HepG2 (cell line): ENCODE results near the gene CACNA2D1. TPM values are rescaled to one million over a fixed set of nuclear protein-coding genes. Genes with fewer than 3 reads are reported as not detected.

Experiments
- ATAC-seq: fragments of 200-7000 bp; cut with Tn5 transposase; 3 replicates; pipeline ENCODE4 v1.9.1; 2020; ENCODE audit warnings: mild to moderate bottlenecking, moderate library complexity
- BruUV-seq: library from RNA; stranded (reverse); fragments of 400-500 nt; replicated peaks from 2 replicates; lab custom pipeline; 2021; lab: Mats Ljungman, UMichigan
- CTCF ChIA-PET: fragments of 300-600 bp; formaldehyde crosslinking; extraction: SDS; loops from one replicate; lab custom pipeline; 2021; ENCODE audit warnings: low total read pairs, inconsistent platforms, low intra/inter-chr PET ratio; lab: Yijun Ruan, JAX
- POLR2A ChIA-PET: fragments of 350-600 bp; sonication (Branson Sonifier 250); formaldehyde crosslinking; loops from one replicate; lab custom pipeline; 2020; ENCODE audit warnings: antibody characterized with exemption, inconsistent platforms; lab: Yijun Ruan, JAX
- DNase-seq: peaks from one replicate; pipeline ENCODE4 v3.0.0-alpha.2; 2015; ENCODE audit warnings: low spot score
- FAIRE-seq: peaks from 3 replicates; lab custom pipeline; 2011; peaks lifted over from hg19 to GRCh38; lab: Jason Lieb, UNC
- H2AFZ ChIP-seq: one replicate; pipeline ENCODE4 v1.6.1; 2011; ENCODE audit warnings: low read length, inconsistent platforms
- H3K27ac ChIP-seq: fragments of 300-600 bp; 3 replicates; pipeline ENCODE4 v1.8.0; 2011; ENCODE audit warnings: mixed run types, mild to moderate bottlenecking, mixed read lengths, low read length, inconsistent platforms; ENCODE audit not compliant: insufficient read depth; ENCODE audit errors: extremely low read length
- H3K27me3 ChIP-seq, 2 experiments: fragments of 200-600 bp in 1 of 2; 2 replicates in 1 of 2; 3 replicates in 1 of 2; pipeline versions ENCODE4 v1.6.0 to v1.8.0; 2011; ENCODE audit warnings: low read length in 2 of 2, mild to moderate bottlenecking in 2 of 2, moderate library complexity in 2 of 2, inconsistent platforms in 1 of 2; ENCODE audit not compliant: insufficient read depth in 2 of 2, control insufficient read depth in 1 of 2
- H3K36me3 ChIP-seq, 2 experiments: fragments of 200-600 bp in 1 of 2; replicated peaks in 1 of 2; 2 replicates in 1 of 2; 3 replicates in 1 of 2; pipeline versions ENCODE4 v1.5.1 to v1.8.0; 2011; ENCODE audit warnings: low read length in 2 of 2, inconsistent platforms in 1 of 2; ENCODE audit not compliant: insufficient read depth in 2 of 2, control insufficient read depth in 1 of 2
- H3K4me1 ChIP-seq: 2 replicates; pipeline ENCODE4 v1.5.1; 2012; ENCODE audit warnings: low read length, inconsistent platforms; ENCODE audit not compliant: insufficient read depth
- H3K4me2 ChIP-seq: 2 replicates; pipeline ENCODE4 v1.6.0; 2011; ENCODE audit warnings: low read depth, low read length, inconsistent platforms
- H3K4me3 ChIP-seq, 3 experiments: fragments of 200-600 bp in 1 of 3; sonication (generic), shearing (Covaris generic) in 1 of 3; replicated peaks in 1 of 3; 2 replicates each; pipeline ENCODE4 v1.5.1; 2011 to 2016; ENCODE audit warnings: low read length in 3 of 3, inconsistent platforms in 2 of 3, low read depth in 2 of 3, mild to moderate bottlenecking in 2 of 3, control low read depth in 1 of 3, mixed read lengths in 1 of 3; ENCODE audit not compliant: insufficient read depth in 1 of 3
- H3K79me2 ChIP-seq: one replicate; pipeline ENCODE4 v1.6.1; 2011; ENCODE audit warnings: low read length, inconsistent platforms; ENCODE audit not compliant: insufficient read depth
- H3K9ac ChIP-seq: 2 replicates; pipeline ENCODE4 v1.6.0; 2011; ENCODE audit warnings: mild to moderate bottlenecking, low read depth, low read length, inconsistent platforms; ENCODE audit not compliant: insufficient read depth
- H3K9me3 ChIP-seq: 2 replicates; pipeline ENCODE4 v1.5.1; 2012; ENCODE audit warnings: mild to moderate bottlenecking, low read length
- H4K20me1 ChIP-seq: 2 replicates; pipeline ENCODE4 v1.6.0; 2011; ENCODE audit warnings: inconsistent platforms, mild to moderate bottlenecking, low read length, moderate library complexity; ENCODE audit not compliant: insufficient read depth
- IRF1 ChIP-seq: sonication (generic); formaldehyde crosslinking; IDR thresholded peaks from 2 replicates; pipeline ENCODE4 v1.4.0; 2020; ENCODE audit warnings: low read depth, mild to moderate bottlenecking, missing genetic modification reagents
- KLF6 ChIP-seq: IDR thresholded peaks from 2 replicates; pipeline ENCODE4 v1.8.0; 2016; ENCODE audit warnings: missing biosample characterization, missing genetic modification reagents
- REXO4 ChIP-seq: sonication (generic); formaldehyde crosslinking; IDR thresholded peaks from 2 replicates; pipeline ENCODE4 v1.8.0; 2022; ENCODE audit warnings: missing genetic modification reagents, mild to moderate bottlenecking, borderline replicate concordance
- ZFP82 ChIP-seq: sonication (generic); formaldehyde crosslinking; IDR thresholded peaks from 2 replicates; pipeline ENCODE4 v1.5.1; 2020; ENCODE audit warnings: mild to moderate bottlenecking, missing genetic modification reagents, borderline replicate concordance
- ZMAT5 ChIP-seq: sonication (generic); formaldehyde crosslinking; IDR thresholded peaks from 2 replicates; pipeline ENCODE4 v1.5.0; 2020; ENCODE audit warnings: mild to moderate bottlenecking, low read depth, missing genetic modification reagents, borderline replicate concordance
- ZNF138 ChIP-seq: sonication (generic); formaldehyde crosslinking; IDR thresholded peaks from 2 replicates; pipeline ENCODE4 v1.5.0; 2020; ENCODE audit warnings: mild to moderate bottlenecking, low read depth, missing genetic modification reagents
- ZNF142 ChIP-seq: sonication (generic); formaldehyde crosslinking; IDR thresholded peaks from 2 replicates; pipeline ENCODE4 v1.4.0; 2020; ENCODE audit warnings: missing genetic modification reagents
- ZZZ3 ChIP-seq: sonication (generic); formaldehyde crosslinking; IDR thresholded peaks from 2 replicates; pipeline ENCODE4 v1.4.0; 2020; ENCODE audit warnings: missing genetic modification reagents, mild to moderate bottlenecking, borderline replicate concordance
- WGBS: methylation state at CpG from one replicate; pipeline ENCODE4 v1.1.6; 2017; ENCODE audit warnings: low lambda C conversion rate; 5-methylcytosine and 5-hydroxymethylcytosine counted together
- in situ Hi-C: cut with HindIII; loops from 2 replicates; pipeline ENCODE4 v1.10.0; 2017; ENCODE audit warnings: low pct_unique_long_range_greater_than_20kb; ENCODE audit not compliant: extremely low pct_ligation_motif_present
- intact Hi-C: fragments of 100-400 bp; cut with micrococcal nuclease; formaldehyde crosslinking; loops from one replicate; pipeline ENCODE4 v1.10.0; 2022; ENCODE audit not compliant: unreplicated experiment
- polyA plus RNA-seq, 8 experiments: library from polyadenylated mRNA; depleted of rRNA in 3 of 8; stranded (reverse) in 7 of 8; unstranded in 1 of 8; fragments of >200 nt; fragmentation: Illumina TruSeq in 4 of 8; extraction: Trizol in 4 of 8; gene quantifications; 2 replicates each; pipeline versions ENCODE4 v1.2.1 to v1.2.3, GENCODE V29; 2011 to 2016; ENCODE audit warnings: low read depth in 4 of 8, missing spikeins in 1 of 8, mixed read lengths in 1 of 8; ENCODE audit not compliant: insufficient read depth in 1 of 8
- total RNA-seq, 5 experiments: library from RNA; depleted of rRNA; stranded (reverse); fragments of >200 nt; fragmentation: Illumina TruSeq; extraction: Trizol; gene quantifications; 2 replicates each; pipeline ENCODE4 v1.2.3, GENCODE V29; 2016; ENCODE audit warnings: low read depth in 1 of 5

The CACNA2D1 gene
- total and polyA plus RNA-seq, 2 of the 13 experiments (the other 11 are each of a cell fraction or from before 2014, with no cell fraction given), result not detected

GRCh38 chr7:82223580-82223979 is 220.0 kb downstream of the CACNA2D1 start:
- Histone ChIP-seq H3K27ac (no peak overlapping the region), H2AFZ (no peak overlapping the region), H3K4me3 (no peak overlapping the region), H3K36me3 (no peaks in the 10 kb centered on the region), H3K4me1 (no peaks in the 10 kb centered on the region), H3K79me2 (no peaks in the 10 kb centered on the region), H3K9ac (no peak overlapping the region), H3K4me2 (no peak overlapping the region), H3K27me3 (no peaks in the 10 kb centered on the region), H4K20me1 (no peaks in the 10 kb centered on the region), H3K9me3 (no peaks in the 10 kb centered on the region)
- ChIA-PET CTCF (no interaction called here), POLR2A (no interaction called here)
- WGBS, result 6% methylated on average over 3 of the region's 3 CpGs
- in situ Hi-C loops, result no loop called here
- no peak for ATAC-seq
- DNase-seq, result no peak
- TF ChIP-seq ZNF138 (CRISPR knock-in tag), result no peak
- no peak for TF ChIP-seq REXO4 (CRISPR knock-in tag)
- TF ChIP-seq ZNF142 (CRISPR knock-in tag), result no peak
- no peak for TF ChIP-seq ZFP82 (CRISPR knock-in tag)
- no peak for TF ChIP-seq ZMAT5 (CRISPR knock-in tag)
- TF ChIP-seq ZZZ3 (CRISPR knock-in tag), result no peak
- no peak for TF ChIP-seq IRF1 (CRISPR knock-in tag)
- no peak for TF ChIP-seq KLF6 (CRISPR knock-in tag)
- no TSS peak for BruUV-seq
- intact Hi-C loops, result no loop called here
- FAIRE-seq, result no peak
